Sigmoid colon (tissue), 4 donors: ENCODE results near the gene PMS1.
"Not testable (repeated sequence)": the region's sequence is repeated elsewhere in the genome, so short reads cannot be mapped to it uniquely, and the experiment has no call there.

Experiments
- CTCF ChIP-seq, 4 experiments: fragments of 450-650 bp in 3 of 4; fragments of 200-600 bp in 1 of 4; IDR thresholded peaks; one replicate each; pipeline ENCODE4 v1.5.1; 2016 to 2019; ENCODE audit warnings: antibody characterized with exemption in 4 of 4, mild to moderate bottlenecking in 3 of 4, moderate library complexity in 2 of 4
- EP300 ChIP-seq, 4 donors: sonication (generic); formaldehyde crosslinking; IDR thresholded peaks; one replicate each; pipeline ENCODE4 v1.6.1; 2017; ENCODE audit warnings: antibody characterized with exemption in 4 of 4
- POLR2A ChIP-seq, 2 donors: fragments of 450-650 bp; IDR thresholded peaks; one replicate each; pipeline ENCODE4 v1.6.1; 2016; ENCODE audit warnings: antibody characterized with exemption in 2 of 2, mild to moderate bottlenecking in 2 of 2, moderate library complexity in 2 of 2

GRCh38 chr2:189834642-189835041 lies 50.4 kb downstream of the PMS1 start:
- not testable (repeated sequence) for TF ChIP-seq CTCF, EP300, POLR2A (IDR thresholded peaks at IDR 0.05)
